ENCODE results near the gene CACUL1.
"Not testable (repeated sequence)": the region's sequence is repeated elsewhere in the genome, so short reads cannot be mapped to it uniquely, and the experiment has no call there.

Gene CACUL1

DNA sequence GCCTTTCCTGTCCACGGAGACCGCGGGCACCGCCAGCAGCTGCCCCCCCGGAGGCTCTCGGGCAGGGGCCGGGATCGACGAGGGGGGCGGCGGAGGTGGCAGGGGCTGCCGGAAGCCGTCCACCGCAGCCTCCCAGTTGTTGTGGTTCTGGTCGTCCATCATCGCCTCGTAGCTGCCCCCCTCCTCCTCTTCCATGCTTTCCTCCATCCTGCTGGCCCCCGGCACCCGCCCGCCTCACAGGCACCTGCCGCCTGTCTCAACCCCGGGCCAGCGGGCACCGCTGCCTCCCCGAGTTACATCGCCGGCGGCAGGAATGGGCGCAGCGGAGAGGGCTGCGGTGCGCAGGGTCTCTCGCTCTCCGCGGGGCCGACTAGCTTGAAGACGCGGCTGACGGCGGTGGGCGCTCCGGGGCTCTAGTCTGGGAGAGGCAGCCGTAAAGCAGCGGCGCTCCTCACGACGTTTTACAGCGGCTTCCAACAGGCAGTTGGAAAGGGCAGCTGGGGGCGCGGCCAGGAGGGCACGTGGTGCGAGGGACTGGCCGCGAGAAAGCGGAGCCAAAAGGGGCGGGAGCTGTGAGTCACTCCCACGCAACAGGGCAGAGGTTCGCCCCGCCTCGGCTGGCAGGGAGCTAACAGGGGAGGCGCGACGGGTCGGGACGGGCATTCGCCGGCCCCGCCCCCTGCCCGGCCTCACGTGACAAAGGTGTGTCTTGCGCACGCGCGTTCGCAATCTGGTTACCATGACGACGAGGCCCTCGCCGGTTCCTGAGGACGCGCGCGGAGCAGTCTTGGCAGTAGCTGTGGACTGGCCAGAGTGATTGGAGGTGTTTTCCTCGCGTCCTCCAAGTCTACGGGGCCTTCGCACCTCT, at the start of gene CACUL1:
Gene CACUL1 (minus strand): TSS at position 415 of the 868 bp plus-strand sequence. CDS start 208 bp downstream, at position 207.
- DNase-seq (ENCODE audit: low spot score), result peak; percentile 99

GRCh38 chr10:118804262-118804773, 49.5 kb upstream of the CACUL1 start:
- no peak for DNase-seq (ENCODE audit: low spot score)

DNA sequence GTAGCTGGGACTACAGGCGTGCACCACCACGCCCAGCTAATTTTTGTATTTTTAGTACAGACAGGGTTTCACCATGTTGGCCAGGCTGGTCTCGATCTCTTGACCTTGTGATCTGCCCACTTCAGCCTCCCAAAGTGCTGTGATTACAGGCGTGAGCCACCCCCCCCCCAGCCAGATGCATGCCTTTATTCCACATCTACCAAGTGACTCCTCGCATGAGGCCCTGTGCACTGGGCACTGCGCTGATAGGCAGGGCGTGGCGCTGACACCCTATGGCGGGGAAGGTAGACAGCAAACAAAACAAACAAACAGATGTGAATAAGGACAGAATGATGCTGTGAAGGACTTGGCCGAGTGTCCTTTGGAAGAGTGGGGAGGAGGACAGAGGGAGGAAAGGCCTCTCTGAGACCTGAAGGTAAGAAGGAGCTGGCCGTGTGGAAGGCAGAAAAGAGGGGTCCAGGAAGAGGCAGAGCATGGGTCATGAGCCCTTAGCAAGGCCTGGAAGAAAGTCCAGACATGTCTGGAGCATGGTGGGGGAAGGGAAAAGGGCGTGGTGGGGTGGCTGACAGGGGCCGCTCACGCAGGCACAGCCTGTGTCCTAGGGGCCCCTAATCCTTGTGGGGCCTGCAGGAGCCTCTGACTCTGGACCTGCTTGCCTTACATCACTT, 47.5 kb upstream of the CACUL1 start:
- DNase-seq (ENCODE audit: low spot score), result no peak

DNA sequence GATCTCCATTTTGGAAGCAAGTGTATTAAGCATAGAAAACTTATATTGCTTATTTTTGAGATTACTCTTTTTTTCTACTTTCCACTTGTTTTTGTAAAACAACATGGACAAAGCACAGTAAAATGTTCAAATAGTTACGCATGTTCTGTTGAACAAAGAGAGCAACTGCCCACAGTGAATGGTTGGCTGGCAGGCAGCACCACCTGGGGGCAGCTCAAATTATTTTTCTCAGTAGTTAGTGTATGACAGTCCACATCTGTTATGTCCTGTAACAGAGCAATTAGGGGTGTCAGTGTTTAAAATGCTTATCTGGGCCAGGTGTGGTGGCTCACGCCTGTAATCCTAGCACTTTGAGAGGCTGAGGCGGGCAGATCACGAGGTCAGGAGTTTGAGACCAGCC, 46.1 kb upstream of the CACUL1 start:
- peak; percentile 14 for DNase-seq (ENCODE audit: low spot score)

- peak; percentile 32 for DNase-seq (ENCODE audit: low spot score)
Measured at GRCh38 chr10:118799777-118800176, 45.0 kb upstream of the CACUL1 start.

- DNase-seq (ENCODE audit: low spot score), result no peak
Measured at GRCh38 chr10:118798231-118798662, 43.5 kb upstream of the CACUL1 start.

DNA sequence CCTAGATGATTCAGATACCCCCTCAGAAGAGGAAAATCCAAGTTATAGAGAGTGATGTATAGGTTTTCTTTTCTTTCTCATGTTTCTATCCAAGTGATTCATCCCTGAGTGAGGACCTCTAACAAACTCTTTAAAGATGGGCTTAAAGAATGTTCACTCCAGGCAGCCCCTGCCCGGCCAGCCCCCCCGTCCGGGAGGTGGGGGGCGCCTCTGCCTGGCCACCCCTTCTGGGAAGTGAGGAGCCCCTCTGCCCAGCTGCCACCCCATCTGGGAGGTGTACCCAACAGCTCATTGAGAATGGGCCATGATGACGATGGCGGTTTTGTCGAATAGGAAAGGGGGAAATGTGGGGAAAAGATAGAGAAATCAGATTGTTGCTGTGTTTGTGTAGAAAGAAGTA, 40.2 kb upstream of the CACUL1 start:
- DNase-seq (ENCODE audit: low spot score), result not testable (repeated sequence)

GRCh38 chr10:118793545-118793944, 38.8 kb upstream of the CACUL1 start:
- DNase-seq (ENCODE audit: low spot score), result no peak

DNA sequence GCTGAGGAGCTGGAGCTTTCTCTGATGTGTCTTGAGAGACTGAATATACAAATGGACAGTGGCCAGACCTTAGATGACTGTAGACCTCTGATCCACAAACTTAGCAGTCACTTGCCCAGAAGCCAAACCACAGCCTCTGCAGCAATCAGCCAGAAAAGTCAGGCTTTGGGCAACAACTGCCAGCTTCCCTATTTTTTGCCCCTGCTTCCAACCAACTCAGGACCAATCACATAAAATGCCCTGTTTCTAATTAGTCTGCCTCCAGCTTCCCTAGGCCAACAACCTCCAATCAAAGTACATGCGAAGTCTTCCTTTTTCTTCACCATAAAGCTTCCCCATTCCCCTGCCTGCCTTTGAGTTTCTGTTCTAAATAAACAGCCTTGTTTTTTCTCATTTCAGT, 37.8 kb upstream of the CACUL1 start:
- DNase-seq (ENCODE audit: low spot score), result no peak

GRCh38 chr10:118790058-118790457, 35.3 kb upstream of the CACUL1 start:
- DNase-seq (ENCODE audit: low spot score), result no peak

GRCh38 chr10:118785551-118785950, 30.8 kb upstream of the CACUL1 start:
- DNase-seq (ENCODE audit: low spot score), result no peak

- no peak for DNase-seq (ENCODE audit: low spot score)
Measured at GRCh38 chr10:118783776-118784545, 29.2 kb upstream of the CACUL1 start.

- not testable (repeated sequence) for DNase-seq (ENCODE audit: low spot score)
Measured at GRCh38 chr10:118782916-118783465, 28.2 kb upstream of the CACUL1 start.

DNA sequence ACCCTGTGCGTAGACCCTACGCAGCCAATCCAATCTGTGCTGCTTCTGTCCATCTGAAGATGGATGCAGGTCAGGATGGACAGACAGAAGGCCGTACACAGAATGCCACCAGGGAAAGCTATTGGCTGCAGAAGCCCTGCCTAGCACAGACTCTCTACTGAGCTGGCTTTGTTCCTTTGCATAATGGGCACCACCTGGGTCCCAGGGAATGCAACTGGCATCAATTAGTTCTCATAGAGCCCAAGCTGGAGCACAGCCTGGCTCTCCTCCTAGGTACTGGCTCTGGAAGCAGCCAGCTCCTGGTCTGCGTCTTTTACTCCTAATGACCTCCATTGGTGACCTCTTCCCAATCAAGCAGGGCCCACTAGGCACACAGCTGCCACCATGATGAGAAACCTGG, 26.8 kb upstream of the CACUL1 start:
- DNase-seq (ENCODE audit: low spot score), result no peak

DNA sequence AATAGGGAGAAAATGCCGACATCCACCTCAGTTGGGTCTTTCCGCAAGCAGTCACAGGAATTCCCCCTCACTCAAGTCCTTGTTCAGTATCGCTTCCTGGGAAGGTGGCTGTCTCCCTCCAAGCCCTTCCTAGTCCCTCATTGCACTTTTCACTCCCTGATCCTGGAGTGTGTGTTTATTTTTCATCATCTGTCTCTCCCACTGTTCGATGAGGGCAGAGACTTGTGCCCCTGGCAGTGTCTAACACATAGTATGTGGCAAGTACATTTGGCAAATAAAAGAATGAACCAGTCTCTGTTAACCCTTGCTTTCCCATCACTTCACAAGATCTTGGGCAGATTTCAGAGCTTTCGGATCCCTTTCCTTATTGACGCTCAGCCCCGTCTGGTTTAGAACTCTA, 24.0 kb upstream of the CACUL1 start:
- DNase-seq (ENCODE audit: low spot score), result no peak

DNA sequence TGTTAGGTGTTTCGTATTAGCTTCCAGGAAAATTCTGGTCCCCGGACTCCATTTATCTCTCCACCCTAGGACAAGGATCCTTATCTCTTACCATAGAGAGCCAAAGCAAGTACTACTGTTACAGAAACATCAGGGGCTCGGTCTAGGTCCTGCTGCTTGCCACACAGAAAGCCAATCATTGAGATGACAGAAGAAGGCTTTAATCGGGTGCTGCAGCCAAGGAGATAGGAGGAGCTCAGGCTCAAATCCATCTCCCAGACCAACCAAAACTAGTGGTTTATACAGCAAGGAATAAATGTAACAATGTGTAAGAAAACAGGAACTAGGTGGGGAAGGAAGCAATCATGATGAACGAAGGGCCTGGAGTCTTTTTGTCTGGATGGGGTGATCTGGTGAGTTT, 22.2 kb upstream of the CACUL1 start:
- no peak for DNase-seq (ENCODE audit: low spot score)

DNA sequence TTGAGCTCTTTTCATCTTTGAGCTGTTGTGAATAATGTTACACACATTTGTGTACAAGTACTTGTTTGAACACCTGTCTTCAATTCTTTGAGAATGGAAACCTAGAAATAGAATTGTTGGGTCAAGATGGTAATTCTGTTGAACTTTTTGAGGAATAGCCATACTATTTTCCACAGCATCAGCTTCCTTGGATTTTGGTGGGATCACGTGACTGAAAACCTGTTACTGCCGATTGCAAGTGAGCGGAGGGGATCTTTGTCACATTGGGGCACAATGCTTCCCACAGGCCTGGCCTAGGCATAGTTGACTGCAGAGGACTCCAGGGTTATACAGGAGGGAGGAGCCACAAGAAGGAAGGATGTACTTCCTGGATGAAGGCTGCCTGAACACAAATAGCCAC, 21.3 kb upstream of the CACUL1 start:
- no peak for DNase-seq (ENCODE audit: low spot score)

- no peak for DNase-seq (ENCODE audit: low spot score)
Measured at GRCh38 chr10:118775478-118775877, 20.7 kb upstream of the CACUL1 start.

DNA sequence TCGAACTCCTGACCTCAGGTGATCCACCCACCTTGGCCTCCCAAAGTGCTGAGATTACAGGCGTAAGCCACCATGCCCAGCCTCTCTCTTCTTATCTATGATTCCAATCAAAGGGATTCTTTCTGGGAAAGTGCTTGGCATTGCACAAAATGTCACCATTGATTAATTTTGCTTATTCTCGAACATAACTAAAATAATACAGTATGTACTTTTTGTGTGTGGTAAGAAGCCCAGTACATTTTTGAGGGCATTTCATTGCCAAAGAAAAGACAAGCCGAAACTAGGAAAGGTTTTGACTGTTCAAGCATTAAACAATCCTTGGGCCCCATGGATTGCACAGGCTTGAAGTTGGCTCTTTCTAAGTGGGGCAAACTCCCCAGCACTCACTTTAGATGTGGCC, 18.3 kb upstream of the CACUL1 start:
- no peak for DNase-seq (ENCODE audit: low spot score)

DNA sequence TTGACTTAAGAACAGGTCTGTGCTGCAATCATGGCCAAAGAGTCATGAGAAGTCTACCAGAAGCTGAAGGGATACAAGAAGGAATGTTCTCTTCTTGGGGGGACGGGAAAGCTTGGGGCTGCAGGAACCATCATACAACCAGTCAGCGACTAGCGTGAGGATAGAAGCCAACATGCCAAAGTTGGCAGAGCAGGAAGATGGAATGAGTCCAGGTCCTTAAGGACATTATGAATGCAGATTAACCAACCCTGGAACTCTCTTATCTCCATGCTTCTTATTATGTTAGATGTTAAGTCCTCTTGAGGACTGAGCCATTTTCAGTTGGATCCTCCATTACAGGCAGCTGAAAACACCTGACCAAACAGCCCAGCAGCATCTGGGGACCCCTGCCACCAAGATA, 17.2 kb upstream of the CACUL1 start:
- no peak for DNase-seq (ENCODE audit: low spot score)

GRCh38 chr10:118769898-118770600, 15.3 kb upstream of the CACUL1 start:
- DNase-seq (ENCODE audit: low spot score), result no peak

All from SW480 (cell line).